HG03066 (cell line): ENCODE results near the gene WDR1.

Source experiments
- ATAC-seq: cut with Tn5 transposase; IDR thresholded peaks from one replicate; pipeline ENCODE4 v1.9.1; 2021; ENCODE audit warnings: low read depth; ENCODE audit not compliant: unreplicated experiment

The WDR1 gene

DNA sequence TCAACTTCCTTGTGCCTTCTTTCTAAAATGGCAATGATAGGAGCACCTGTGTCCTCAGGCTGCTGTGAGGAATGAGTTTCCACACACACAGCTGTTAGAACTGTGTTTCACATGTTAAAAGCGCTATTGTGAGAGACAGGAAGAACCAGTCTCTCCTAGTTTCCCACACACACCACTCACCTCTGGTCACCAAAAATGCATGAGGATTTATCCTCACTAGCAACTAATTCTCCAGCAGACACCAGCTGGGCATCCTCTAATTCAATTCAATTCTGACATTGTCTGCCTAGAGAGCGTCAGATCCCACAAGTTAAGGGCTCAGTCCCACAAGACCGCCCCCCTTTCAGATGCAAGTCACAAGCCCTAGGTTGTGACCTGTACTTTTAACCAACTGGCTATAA is 66.3 kb downstream of the WDR1 start:
- no peak for ATAC-seq

GRCh38 chr4:10048941-10049697 is 67.5 kb downstream of the WDR1 start:
- no peak for ATAC-seq

- ATAC-seq = no peak
These were observed 68.6 kb downstream of the WDR1 start for GRCh38 chr4:10047967-10048366.

DNA sequence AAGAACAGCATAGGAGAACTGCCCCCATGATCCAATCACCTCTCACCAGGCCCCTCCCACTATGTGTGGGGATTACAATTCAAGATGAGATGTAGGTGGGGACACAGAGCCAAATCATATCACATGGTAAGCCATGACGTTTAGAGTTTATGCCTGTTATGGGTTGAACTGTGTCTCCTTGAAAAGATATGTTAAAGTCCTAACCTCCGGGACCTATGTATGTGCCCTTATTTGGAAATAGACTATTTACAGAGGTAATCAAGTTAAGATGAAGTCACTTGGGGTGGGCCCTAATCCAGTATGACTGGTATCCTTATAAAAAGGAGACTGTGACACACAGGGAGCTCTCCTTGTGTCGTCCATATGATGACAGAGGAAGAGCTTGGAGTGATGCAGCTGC is 70.1 kb downstream of the WDR1 start:
- no peak for ATAC-seq

- ATAC-seq = no peak
These were observed 71.1 kb downstream of the WDR1 start for GRCh38 chr4:10045481-10045880.

- no peak for ATAC-seq
These were observed 75.6 kb downstream of the WDR1 start for GRCh38 chr4:10041036-10041435.

- no peak for ATAC-seq
These were observed 76.3 kb downstream of the WDR1 start for GRCh38 chr4:10040049-10040892.

GRCh38 chr4:10036807-10037342 is 79.7 kb downstream of the WDR1 start:
- no peak for ATAC-seq

DNA sequence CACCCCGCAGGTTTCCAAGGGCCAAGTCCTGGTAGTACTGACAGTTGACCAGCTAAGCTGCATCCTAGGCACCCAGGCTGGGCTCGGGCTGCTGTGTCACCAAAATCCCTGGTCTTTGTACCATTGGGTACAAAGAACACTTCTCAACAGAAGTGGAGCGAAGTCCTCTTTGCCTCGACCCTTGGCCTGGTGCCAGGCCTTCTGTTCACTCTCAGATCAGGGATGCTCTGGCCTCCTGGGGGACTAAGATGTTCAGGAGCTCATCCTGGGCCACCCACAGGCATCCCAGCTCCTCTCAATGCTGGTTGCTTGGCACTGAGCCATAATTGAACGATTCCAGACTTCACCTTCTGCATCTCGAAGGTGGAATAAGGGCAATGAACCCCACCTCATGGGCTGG is 81.5 kb downstream of the WDR1 start:
- no peak for ATAC-seq

DNA sequence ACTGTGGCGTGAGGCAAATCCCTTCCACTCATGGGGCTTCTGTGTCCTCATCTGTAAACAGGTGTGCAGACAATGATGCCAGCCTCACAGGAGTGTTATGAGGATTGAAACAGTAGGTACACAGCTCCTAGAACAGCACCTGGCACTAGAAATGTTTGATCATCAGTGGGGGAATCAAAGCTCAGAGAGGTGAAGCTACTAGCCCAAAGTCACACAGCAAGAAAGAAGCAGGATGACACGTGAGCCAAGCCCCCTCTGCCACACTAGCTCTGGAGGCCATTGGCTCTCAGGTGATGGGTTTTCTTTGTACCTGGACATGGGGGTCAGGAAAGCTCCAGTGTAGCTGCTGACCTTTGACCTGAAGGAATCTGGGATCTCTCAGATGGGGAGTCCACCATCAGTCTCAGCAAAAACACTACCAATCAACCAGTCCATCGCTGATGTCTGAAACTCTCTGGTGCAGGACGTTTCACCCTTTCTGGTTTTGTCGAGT is 81.9 kb downstream of the WDR1 start:
- no peak for ATAC-seq

DNA sequence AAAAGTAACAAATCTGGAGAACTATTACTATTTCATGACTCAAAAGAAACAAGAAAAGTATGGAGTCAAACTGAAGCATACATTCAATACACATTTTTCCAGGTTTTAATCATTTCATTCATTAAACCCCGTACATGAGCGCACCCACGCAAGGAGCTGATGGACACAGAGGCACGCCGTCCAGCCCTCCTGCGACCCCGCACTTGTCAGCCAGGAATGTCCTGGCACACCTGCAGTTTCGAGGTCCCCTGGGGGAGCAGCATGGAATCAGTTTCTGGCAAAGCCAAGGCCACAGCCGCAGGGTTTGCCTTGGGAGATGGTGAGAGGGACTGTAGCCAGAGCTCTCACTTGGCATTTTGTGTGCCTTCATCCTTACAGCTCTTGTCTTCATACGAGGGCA is 82.5 kb downstream of the WDR1 start:
- no peak for ATAC-seq

DNA sequence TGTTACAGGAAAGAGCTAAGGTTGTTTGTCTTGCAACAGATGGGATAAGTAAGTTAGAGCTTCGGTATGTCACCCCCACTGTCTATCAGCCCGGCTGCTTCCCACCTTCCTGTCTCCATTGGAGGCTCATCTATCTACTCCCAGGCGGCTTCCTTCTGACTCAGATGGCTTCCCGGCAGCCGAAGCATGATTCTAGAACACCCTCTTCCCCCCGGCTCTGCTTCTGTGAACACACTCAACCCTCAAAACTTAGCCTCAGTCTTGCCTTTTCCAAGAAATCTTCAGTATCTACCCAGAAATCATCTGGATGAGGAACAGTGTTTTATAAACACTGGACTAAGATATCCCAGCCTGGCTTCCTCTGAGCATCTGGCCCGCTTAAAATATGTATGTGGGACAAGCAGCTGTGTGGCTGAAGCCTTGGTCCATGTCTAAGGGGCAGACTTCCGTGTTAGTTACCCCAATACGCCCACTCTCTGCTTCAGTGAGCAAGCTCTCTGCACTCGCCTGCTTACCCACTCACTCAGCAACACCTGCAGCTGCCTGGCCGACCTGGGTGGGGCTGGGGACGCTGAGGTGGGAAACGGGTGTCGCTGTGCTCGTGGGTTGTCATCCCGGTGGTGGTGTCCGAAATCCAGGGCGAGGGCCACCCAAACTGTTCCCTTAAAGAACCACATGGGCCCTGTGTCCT is 83.3 kb downstream of the WDR1 start:
- no peak for ATAC-seq

- no peak for ATAC-seq
These were observed 84.0 kb downstream of the WDR1 start for GRCh38 chr4:10032625-10033024.

GRCh38 chr4:10031668-10032590 is 84.7 kb downstream of the WDR1 start:
- ATAC-seq = no peak

GRCh38 chr4:10030972-10031667 is 85.5 kb downstream of the WDR1 start:
- no peak for ATAC-seq

DNA sequence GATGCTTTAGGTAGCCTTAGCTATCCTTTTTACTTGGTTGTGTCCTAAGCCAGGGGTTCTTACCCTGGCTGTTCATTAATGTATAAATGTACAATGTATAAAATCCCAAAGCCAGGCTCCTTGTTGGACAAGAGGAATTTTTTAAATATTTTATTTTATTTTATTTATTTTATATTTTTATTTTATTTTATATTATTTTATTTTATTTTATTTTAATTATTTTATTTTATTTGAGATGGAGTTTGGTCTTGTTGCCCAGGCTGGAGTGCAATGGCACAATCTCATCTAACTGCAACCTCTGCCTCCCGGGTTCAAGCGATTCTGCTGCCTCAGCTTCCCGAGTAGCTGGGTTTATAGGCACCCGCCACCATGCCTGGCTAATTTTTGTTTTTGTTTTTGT is 87.2 kb downstream of the WDR1 start:
- no peak for ATAC-seq

DNA sequence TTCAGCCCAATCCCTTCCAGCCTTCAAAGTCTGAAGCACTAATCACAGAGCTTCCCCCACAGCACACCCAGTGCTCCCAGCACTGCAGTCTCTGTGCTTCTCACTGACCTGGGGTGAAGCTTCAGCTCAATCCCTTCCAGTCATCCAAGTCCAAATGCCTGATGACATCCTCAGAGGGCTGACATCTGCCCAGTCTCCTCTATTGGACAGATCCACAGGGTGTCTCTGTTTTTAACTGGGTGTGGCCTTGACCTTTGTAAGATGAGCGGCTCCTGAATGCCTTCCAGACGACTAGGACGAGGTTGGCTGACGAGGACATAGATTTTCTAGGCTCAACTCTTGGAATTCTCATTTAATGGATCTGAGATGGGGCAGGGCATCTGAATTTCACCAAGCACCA is 87.7 kb downstream of the WDR1 start:
- no peak for ATAC-seq

- no peak for ATAC-seq
These were observed 90.1 kb downstream of the WDR1 start for GRCh38 chr4:10026485-10026884.

DNA sequence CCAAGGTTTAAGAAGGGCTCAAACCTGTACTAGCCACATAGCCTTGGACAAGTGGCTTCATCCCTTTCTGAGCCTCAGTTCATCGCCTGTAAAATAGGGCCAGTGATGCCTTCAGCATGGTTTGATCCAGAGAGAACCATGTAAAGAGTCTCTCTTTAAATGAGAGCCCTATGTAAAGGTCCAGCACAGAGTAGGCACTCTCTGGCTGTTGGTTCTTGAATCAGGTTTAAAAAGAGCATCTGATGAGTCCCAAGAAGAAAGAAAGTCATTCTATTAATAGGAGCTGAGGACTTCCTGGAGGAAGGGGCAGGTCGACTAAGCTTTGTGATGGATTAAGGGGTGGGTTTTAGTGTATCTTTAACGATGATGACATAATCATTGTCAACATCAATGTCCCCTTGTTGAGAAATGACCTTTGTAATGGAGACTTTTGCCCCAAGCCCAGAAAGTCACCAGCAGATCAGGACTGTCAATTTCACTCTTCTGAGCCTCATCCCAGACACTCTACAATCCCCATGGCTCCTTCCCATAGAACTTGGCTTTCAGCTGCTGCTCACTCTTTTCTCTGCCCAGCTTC is 91.3 kb downstream of the WDR1 start:
- ATAC-seq = no peak
